PC-9 (cell line): ENCODE measurements around the gene FGF3.

Experiments
- CTCF ChIP-seq: fragments of 200-600 bp; sonication (generic); conservative IDR thresholded peaks from 2 replicates; pipeline ENCODE4 v1.6.1; 2017; ENCODE audit warnings: mixed run types, antibody characterized with exemption, mild to moderate bottlenecking, moderate library complexity
- EZH2 ChIP-seq: fragments of 200-600 bp; sonication (generic); IDR thresholded peaks from 2 replicates; pipeline ENCODE4 v1.8.0; 2017; ENCODE audit warnings: antibody characterized with exemption, low read depth

DNA sequence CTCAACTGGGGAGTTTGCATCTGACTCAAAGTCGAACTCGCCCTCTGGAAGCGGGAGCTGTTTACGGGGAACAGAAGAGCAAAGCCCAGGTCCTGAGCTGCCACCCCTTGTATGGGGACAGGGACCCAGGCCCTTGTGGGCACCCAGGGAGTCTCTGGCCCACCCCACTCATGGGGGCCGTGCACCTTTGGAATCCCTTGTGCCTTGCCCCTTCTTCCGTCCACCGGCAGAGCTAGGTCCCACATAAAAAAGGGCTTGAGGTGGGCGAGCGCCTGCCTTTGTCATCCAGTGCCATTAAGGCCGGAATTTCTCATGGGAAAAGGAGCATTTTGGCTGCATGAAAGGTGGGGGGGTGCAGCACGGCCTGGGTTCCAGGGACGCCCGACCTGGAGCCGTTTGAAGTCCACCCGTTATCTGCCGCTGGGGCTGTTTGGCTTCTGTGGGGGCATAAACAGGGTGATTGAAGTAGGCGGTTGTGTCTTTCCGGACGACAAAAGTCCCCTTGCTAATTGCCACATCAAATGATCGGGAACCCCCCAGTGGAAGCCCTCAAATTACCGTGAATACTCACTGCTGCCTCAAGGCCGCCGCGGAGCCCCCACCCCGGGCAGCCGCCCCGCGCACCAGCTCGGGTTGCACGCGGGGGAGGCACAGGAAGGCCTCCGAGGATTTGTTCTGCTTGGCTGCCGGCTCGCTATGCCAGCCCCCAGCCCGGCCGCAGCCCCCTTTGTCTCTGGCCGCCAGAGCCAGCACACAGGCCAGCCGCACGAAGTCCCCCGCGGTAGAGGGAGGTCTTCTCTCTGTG, 49.0 kb upstream of the FGF3 start:
- no peak for TF ChIP-seq CTCF
- no peak for TF ChIP-seq EZH2
